Heart right ventricle (tissue), 16 donors: Measurements from ENCODE around the gene OPN4. TPM values are rescaled to one million over a fixed set of nuclear protein-coding genes. Genes with fewer than 3 reads are reported as not detected.
A peak's percentile ranks its signal among the peaks of the same experiment; 100 is the strongest.

Experiments used
- ATAC-seq, 8 donors: fragments of 200-7000 bp; cut with Tn5 transposase; one replicate each; pipeline ENCODE4 v1.9.1; 2020; ENCODE audit warnings: mild to moderate bottlenecking in 8 of 8, moderate library complexity in 8 of 8, moderate number of reproducible peaks in 1 of 8
- DNase-seq, 2 donors: peaks; one replicate each; pipeline ENCODE4 v3.0.0-alpha.2; 2020
- H3K27ac ChIP-seq, 10 donors: fragments of 200-600 bp; sonication (generic) in 2 of 10; one replicate each; pipeline versions ENCODE4 v1.5.0 to v1.8.0; 2020 to 2022; ENCODE audit warnings: mild to moderate bottlenecking in 3 of 10
- H3K27me3 ChIP-seq, 7 donors: fragments of 200-600 bp; one replicate each; pipeline ENCODE4 v1.8.0; 2021 to 2022; ENCODE audit warnings: mild to moderate bottlenecking in 2 of 7
- H3K36me3 ChIP-seq, 9 donors: fragments of 200-600 bp; sonication (generic) in 1 of 9; one replicate each; pipeline versions ENCODE4 v1.5.0 to v1.8.0; 2020 to 2022; ENCODE audit warnings: mild to moderate bottlenecking in 2 of 9
- H3K4me1 ChIP-seq, 9 donors: fragments of 200-600 bp; sonication (generic) in 1 of 9; one replicate each; pipeline versions ENCODE4 v1.5.0 to v1.8.0; 2020 to 2022; ENCODE audit warnings: mild to moderate bottlenecking in 4 of 9
- H3K4me3 ChIP-seq, 10 donors: fragments of 200-600 bp; sonication (generic) in 2 of 10; one replicate each; pipeline versions ENCODE4 v1.5.0 to v1.8.0; 2020 to 2022; ENCODE audit warnings: mild to moderate bottlenecking in 7 of 10, moderate library complexity in 2 of 10
- H3K9me3 ChIP-seq, 11 donors: fragments of 200-600 bp in 10 of 11; sonication (generic) in 2 of 11; one replicate each; pipeline versions ENCODE4 v1.5.0 to v1.8.0; 2013 to 2022; ENCODE audit warnings: mild to moderate bottlenecking in 2 of 11, control low read depth in 1 of 11, moderate library complexity in 1 of 11
- WGBS, 2 donors: extraction: QIAGEN DNeasy Blood & Tissue Kit; methylation state at CpG; one replicate each; pipeline ENCODE4 v1.1.7; 2013; ENCODE audit warnings: inconsistent platforms in 1 of 2; 5-methylcytosine and 5-hydroxymethylcytosine counted together
- intact Hi-C, 10 donors: fragments of 100-400 bp; cut with DNase I; formaldehyde crosslinking; loops; one replicate each; pipeline versions ENCODE4 v1.11.1 to v1.14.2; 2022
- polyA plus RNA-seq, 2 donors: library from polyadenylated mRNA; stranded (reverse); fragments of 200-250 nt; gene quantifications; one replicate each; pipeline ENCODE4 v1.2.3, GENCODE V29; 2013
- total RNA-seq, 10 donors: library from RNA; stranded (reverse); fragmentation: NEBNext Ultra II Directional in 3 of 10; extraction: Animal tissue kit (Norgen Biotek cat#: 25700) in 3 of 10; gene quantifications; one replicate each; pipeline versions ENCODE4 v1.2.1 to v1.2.4, GENCODE V29; 2021 to 2023
- TF ChIP-seq, protein P1 (sequence below), 9 donors: fragments of 200-600 bp; sonication (generic) in 2 of 9; IDR thresholded peaks; one replicate each; pipeline versions ENCODE4 v1.5.0 to v1.8.0; 2021 to 2022; ENCODE audit warnings: antibody characterized with exemption in 9 of 9, mild to moderate bottlenecking in 5 of 9, moderate library complexity in 1 of 9
- donor health status: Arrhythmogenic right ventricular cardiomyopathy.
- donor health status: ischemic (EF 13 %, LVEDD 7.1; RV severe dilation, severe dysfunction).
- donor health status: healthy with polysubstance abuse.
- donor health status: DM: no; HTN: yes; CAD: no.
- donor health status: DM: no; HTN: no; CAD: no.
- donor health status: ischemic (EF 25% LVEDD 6.9; RV normal size, moderate dysfunction).
- donor health status: ischemic (EF 25% LVEDD 5.7; RV mildly dilated, moderate dysfunction).
- donor health status: healthy.
- donor health status: DM: yes; HTN: yes; CAD: no.
- donor health status: Ischemic cardiomyopathy.
- donor health status: ischemic (EF 35%, LVEDD 5.7; RV mildly dilated, moderate dysfunction).
- donor health status: nonischemic (EF 11% LVEDD 7.7; RV severe dilation, severe dysfunction).
- donor health status: DM: yes; HTN: yes; CAD: no.
- donor health status: PGD.
- donor health status: ischemic (EF 29% LVEDD 5.4; RV normal size, mild dysfunction).
- donor health status: nonischemic (EF 23%, LVEDD 6.1; RV moderate dilation, normal function).

OPN4 gene
- total and polyA plus RNA-seq, 12 donors = 0.10 to 0.29 (median 0.26) TPM; not detected in 5

- Histone ChIP-seq H3K4me3 (no peak overlapping the region), H3K27ac (peak overlapping the region in 6 of 10 donors; percentile 8 to 71 (median 56)), H3K9me3 (no peaks in the 10 kb centered on the region), H3K27me3 (peaks cover 0 to 9% (median 0%) of the 10 kb centered on the region in 7 donors), H3K36me3 (peaks cover 0 to 39% (median 2%) of the 10 kb centered on the region in 9 donors), H3K4me1 (peaks cover 6 to 92% (median 24%) of the 10 kb centered on the region in 9 donors)
- ATAC-seq = no peak
- TF ChIP-seq, protein P1, sequence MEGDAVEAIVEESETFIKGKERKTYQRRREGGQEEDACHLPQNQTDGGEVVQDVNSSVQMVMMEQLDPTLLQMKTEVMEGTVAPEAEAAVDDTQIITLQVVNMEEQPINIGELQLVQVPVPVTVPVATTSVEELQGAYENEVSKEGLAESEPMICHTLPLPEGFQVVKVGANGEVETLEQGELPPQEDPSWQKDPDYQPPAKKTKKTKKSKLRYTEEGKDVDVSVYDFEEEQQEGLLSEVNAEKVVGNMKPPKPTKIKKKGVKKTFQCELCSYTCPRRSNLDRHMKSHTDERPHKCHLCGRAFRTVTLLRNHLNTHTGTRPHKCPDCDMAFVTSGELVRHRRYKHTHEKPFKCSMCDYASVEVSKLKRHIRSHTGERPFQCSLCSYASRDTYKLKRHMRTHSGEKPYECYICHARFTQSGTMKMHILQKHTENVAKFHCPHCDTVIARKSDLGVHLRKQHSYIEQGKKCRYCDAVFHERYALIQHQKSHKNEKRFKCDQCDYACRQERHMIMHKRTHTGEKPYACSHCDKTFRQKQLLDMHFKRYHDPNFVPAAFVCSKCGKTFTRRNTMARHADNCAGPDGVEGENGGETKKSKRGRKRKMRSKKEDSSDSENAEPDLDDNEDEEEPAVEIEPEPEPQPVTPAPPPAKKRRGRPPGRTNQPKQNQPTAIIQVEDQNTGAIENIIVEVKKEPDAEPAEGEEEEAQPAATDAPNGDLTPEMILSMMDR (IDR thresholded peaks at IDR 0.05) = peak; percentile 21 to 68 (median 61)
- intact Hi-C loops = loop anchor here in 4 of 10 donors (5.0 kb wide), 2 partner anchors 203 to 208 kb away; no protein-coding TSS in a partner anchor
- peak in 1 of 2 donors; percentile 57 for DNase-seq
- WGBS, 2 donors = 24 to 32% methylated on average over 10 of the region's 10 CpGs
These were observed 39.5 kb downstream of the OPN4 start for GRCh38 chr10:86693721-86694369.

- intact Hi-C loops = no loop called here
- H3K4me3 ChIP-seq = no peak overlapping the region
- peaks cover 0 to 9% (median 0%) of the 10 kb centered on the region in 7 donors for H3K27me3 ChIP-seq
- H3K9me3 ChIP-seq = no peaks in the 10 kb centered on the region
- H3K36me3 ChIP-seq = peaks cover 0 to 75% (median 6%) of the 10 kb centered on the region in 9 donors
- ATAC-seq (peak in 1 of 8 donors; percentile 0), DNase-seq (no peak)
- WGBS, 2 donors = 70 to 73% methylated on average over 9 of the region's 9 CpGs
- TF ChIP-seq, protein P1 (IDR thresholded peaks at IDR 0.05) = peak in 1 of 9 donors; percentile 21
- peak overlapping the region in 6 of 10 donors; percentile 5 to 44 (median 18) for H3K27ac ChIP-seq
- peaks cover 3 to 56% (median 14%) of the 10 kb centered on the region in 9 donors for H3K4me1 ChIP-seq
These were observed 44.0 kb downstream of the OPN4 start for GRCh38 chr10:86698207-86698940.

GRCh38 chr10:86699125-86699524 is 44.8 kb downstream of the OPN4 start:
- TF ChIP-seq, protein P1 (IDR thresholded peaks at IDR 0.05) = no peak
- Histone ChIP-seq H3K36me3 (peaks cover 0 to 73% (median 6%) of the 10 kb centered on the region in 9 donors), H3K4me1 (peaks cover 0 to 51% (median 7%) of the 10 kb centered on the region in 9 donors), H3K27me3 (peaks cover 0 to 9% (median 0%) of the 10 kb centered on the region in 7 donors), H3K4me3 (no peak overlapping the region), H3K9me3 (no peaks in the 10 kb centered on the region), H3K27ac (peak overlapping the region in 3 of 10 donors; percentile 22 to 44 (median 25))
- intact Hi-C loops = no loop called here
- DNase-seq (no peak), ATAC-seq (no peak)
- WGBS, 2 donors = 80 to 88% methylated on average over 7 of the region's 7 CpGs

GRCh38 chr10:86699541-86699940 is 45.2 kb downstream of the OPN4 start:
- peaks cover 0 to 9% (median 0%) of the 10 kb centered on the region in 7 donors for H3K27me3 ChIP-seq
- TF ChIP-seq, protein P1 (IDR thresholded peaks at IDR 0.05) = no peak
- intact Hi-C loops = no loop called here
- peaks cover 0 to 51% (median 3%) of the 10 kb centered on the region in 9 donors for H3K4me1 ChIP-seq
- H3K9me3 ChIP-seq = no peaks in the 10 kb centered on the region
- H3K4me3 ChIP-seq = no peak overlapping the region
- H3K27ac ChIP-seq = peak overlapping the region in 2 of 10 donors; percentile 7 to 22
- H3K36me3 ChIP-seq = peaks cover 0 to 72% (median 6%) of the 10 kb centered on the region in 9 donors
- ATAC-seq (peak in 4 of 8 donors; percentile 1 to 2 (median 1)), DNase-seq (no peak)
- 80 to 87% methylated on average over 8 of the region's 8 CpGs for WGBS, 2 donors
